HL-60 (cell line): Measurements from ENCODE around the gene ITGA7.
A peak's percentile ranks its signal among the peaks of the same experiment; 100 is the strongest.

Experiments used
- GABPA ChIP-seq: IDR thresholded peaks from 2 replicates; pipeline ENCODE4 v1.6.1; 2012; ENCODE audit warnings: low read depth
- POLR2AphosphoS5 ChIP-seq: IDR thresholded peaks from 2 replicates; pipeline ENCODE4 v1.6.1; 2012; ENCODE audit warnings: low read depth
- TF ChIP-seq, protein P1 (sequence below): IDR thresholded peaks from one replicate; pipeline ENCODE4 v1.5.1; 2011; ENCODE audit warnings: low read length, control low read depth, inconsistent platforms; ENCODE audit not compliant: insufficient read depth

DNA sequence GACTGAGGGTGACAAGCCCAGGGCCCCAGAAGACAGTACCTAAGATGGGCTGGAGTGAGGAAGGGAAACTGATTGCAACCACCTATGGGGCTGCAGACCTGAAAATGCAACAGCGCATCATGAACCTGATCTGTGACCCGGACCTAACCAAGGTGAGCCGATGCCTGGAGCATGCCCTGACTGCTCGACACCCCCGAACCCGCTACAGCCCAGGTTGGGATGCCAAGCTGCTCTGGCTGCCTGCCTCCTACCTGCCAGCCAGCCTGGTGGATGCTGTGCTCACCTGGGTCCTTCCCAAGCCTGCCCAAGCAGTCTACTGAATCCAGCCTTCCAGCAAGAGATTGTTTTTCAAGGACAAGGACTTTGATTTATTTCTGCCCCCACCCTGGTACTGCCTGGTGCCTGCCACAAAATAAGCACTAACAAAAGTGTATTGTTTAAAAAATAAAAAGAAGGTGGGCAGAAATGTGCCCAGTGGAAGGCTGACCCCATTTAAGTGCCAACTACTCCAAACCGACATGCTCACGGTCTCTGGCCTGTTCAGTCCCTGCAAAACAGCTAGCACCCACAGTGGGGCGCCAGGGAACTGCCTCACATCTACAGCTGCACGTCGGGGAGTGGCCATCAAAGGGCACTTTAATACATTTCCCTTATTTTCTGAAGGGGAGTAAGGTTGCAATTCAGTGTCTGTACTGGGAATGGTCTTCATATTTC, 16.7 kb upstream of the ITGA7 start:
- TF ChIP-seq, protein P1, sequence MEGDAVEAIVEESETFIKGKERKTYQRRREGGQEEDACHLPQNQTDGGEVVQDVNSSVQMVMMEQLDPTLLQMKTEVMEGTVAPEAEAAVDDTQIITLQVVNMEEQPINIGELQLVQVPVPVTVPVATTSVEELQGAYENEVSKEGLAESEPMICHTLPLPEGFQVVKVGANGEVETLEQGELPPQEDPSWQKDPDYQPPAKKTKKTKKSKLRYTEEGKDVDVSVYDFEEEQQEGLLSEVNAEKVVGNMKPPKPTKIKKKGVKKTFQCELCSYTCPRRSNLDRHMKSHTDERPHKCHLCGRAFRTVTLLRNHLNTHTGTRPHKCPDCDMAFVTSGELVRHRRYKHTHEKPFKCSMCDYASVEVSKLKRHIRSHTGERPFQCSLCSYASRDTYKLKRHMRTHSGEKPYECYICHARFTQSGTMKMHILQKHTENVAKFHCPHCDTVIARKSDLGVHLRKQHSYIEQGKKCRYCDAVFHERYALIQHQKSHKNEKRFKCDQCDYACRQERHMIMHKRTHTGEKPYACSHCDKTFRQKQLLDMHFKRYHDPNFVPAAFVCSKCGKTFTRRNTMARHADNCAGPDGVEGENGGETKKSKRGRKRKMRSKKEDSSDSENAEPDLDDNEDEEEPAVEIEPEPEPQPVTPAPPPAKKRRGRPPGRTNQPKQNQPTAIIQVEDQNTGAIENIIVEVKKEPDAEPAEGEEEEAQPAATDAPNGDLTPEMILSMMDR, result peak; percentile 74
- TF ChIP-seq POLR2AphosphoS5 (no peak; the same call in 1 of the 2 replicates), GABPA (no peak)
